GM12873 (cell line): ENCODE measurements around the gene SYNGAP1.

Experiments used
- TF ChIP-seq, protein P1 (sequence below): IDR thresholded peaks from 2 replicates; pipeline ENCODE4 v1.5.1; 2012; ENCODE audit warnings: low read depth, mild to moderate bottlenecking, moderate library complexity, low read length, control low read depth; ENCODE audit not compliant: insufficient read depth; ENCODE audit errors: missing control alignments

Gene SYNGAP1

DNA sequence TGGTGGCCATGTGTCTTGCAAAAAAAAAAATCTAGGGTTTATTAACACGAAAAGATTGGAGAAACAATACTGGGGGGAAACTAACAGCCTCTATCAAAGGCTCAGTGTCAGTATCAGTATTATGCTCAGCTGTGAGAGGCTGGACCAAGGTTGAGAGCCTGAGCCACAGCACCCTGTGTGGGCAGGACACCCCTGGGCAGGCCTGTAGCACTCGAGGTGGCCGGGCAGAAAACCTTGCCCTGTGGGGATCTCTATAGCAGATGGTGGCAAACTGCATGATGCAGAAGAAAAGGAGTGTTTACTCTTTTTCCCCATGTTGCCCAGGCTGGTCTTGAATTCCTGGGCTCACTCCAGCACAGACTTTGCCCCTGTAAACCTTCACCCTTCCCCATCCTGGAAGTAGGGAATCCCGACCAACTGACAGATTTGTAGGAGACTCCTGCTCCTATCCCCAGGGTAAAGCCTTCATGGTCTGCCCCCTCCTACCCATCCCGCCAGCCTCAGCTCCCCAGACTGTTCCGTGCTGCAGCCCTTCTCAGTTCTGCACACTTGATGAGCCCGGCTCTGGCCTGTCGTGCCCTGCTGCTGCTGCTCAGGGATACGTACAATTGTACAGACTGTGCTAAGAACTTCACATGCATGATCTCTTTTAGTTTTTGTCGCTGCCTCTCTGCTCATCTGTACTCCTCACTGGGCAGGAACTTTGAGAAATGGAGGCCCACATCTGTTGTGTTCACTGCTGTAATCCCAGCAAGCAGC, 36.3 kb upstream of the SYNGAP1 start:
- TF ChIP-seq, protein P1, sequence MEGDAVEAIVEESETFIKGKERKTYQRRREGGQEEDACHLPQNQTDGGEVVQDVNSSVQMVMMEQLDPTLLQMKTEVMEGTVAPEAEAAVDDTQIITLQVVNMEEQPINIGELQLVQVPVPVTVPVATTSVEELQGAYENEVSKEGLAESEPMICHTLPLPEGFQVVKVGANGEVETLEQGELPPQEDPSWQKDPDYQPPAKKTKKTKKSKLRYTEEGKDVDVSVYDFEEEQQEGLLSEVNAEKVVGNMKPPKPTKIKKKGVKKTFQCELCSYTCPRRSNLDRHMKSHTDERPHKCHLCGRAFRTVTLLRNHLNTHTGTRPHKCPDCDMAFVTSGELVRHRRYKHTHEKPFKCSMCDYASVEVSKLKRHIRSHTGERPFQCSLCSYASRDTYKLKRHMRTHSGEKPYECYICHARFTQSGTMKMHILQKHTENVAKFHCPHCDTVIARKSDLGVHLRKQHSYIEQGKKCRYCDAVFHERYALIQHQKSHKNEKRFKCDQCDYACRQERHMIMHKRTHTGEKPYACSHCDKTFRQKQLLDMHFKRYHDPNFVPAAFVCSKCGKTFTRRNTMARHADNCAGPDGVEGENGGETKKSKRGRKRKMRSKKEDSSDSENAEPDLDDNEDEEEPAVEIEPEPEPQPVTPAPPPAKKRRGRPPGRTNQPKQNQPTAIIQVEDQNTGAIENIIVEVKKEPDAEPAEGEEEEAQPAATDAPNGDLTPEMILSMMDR, result no peak

DNA sequence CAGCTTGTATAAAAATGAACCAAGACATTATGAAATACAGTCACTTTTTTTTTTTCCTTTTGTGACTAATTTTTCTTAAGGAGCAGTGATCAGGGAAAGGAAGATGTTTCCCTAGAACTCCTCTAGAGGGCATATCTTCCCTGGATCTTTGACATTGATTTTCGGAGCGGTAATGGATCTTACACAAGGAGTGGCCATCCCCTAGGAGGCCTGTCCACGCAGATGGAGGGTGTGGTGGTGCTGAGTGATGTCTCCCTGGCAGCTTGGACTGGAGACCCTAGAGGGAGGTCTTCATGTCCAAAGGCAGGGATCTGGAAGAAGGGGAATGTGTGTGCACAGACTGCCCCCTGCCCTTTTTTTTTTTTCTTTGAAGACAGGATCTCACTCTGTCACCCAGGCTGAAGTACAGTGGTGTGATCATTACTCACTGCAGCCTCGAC, 35.3 kb upstream of the SYNGAP1 start:
- TF ChIP-seq, protein P1, result peak; percentile 4

DNA sequence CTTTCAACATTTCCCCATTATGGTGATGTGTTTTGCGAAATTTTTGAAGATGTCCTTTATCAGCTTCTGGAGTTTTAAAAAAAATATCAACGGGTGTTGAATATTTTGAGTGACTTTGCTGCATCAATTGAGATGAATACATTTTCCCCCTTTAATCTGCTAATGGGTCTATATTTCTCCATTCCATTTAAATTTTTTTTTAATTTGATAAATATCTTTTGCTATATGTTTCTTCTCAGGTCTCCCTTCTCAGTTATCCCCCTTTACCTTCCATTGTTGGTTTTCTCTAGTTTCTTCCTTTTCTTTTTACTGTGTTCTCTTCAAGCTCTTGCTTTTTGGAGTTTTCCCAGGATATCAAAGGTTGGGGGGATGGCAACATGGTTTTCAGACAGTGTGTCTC, 29.7 kb upstream of the SYNGAP1 start:
- TF ChIP-seq, protein P1, result no peak

DNA sequence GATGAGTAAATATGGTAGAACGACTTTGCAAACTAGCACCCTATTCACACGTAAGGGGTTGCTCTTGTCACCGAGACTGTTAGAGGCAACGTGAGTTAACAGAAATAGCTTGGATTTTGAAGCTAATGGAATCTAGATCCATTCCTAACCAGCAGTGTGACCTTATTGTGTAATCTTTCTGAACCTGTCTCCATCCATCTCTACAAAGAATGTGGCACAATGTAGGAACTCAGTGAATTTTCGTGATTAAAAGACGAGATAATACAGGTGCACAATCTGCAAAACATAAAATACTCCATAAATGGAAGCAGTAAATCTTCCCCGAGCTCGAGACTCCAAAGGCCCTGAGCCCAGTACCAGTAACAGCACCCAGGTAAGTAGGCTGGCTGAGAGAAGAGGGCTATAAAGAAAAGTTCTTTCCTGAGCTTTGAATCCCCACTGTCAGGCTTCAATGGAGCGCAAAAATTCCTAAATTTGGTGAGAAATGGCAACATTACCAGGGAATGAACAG, 29.0 kb upstream of the SYNGAP1 start:
- TF ChIP-seq, protein P1, result no peak

DNA sequence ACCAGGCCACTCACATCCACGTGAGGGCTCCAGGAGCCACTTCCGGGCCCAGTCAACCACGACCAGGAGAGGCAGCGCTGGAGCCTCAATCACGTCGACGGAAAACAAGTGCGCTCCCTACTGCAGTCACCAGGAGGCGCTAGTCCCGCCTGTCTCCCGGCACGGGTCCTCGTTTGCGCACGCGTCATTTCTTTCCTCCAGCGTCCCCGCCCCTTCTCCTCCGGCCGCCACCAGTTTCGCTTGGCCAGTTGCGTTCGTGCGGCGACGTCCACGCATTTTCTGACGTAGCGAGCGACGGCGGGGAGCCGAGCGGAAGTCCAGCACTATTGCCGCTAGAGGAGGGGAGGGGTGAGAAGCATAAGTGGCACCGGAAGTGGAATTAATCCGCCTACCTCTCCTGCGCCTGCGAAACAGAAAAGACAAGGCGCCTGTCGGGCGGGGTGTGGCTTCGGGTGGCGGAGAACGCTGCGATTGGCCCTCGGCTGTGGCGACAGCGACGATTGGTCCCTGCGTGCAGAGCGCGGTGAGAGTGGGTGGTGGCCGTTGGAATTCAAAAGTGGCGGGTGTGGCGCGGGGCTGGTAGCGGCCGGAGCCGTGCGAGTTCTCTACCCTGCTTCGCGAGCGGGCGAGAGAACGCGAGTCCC, 28.5 kb upstream of the SYNGAP1 start, which contains the start of gene KIFC1:
Gene KIFC1, plus strand, starts transcription at position 546 of the 644 bp plus-strand sequence. CDS start 163 bp downstream, outside the sequence.
- TF ChIP-seq, protein P1, result peak; percentile 98

DNA sequence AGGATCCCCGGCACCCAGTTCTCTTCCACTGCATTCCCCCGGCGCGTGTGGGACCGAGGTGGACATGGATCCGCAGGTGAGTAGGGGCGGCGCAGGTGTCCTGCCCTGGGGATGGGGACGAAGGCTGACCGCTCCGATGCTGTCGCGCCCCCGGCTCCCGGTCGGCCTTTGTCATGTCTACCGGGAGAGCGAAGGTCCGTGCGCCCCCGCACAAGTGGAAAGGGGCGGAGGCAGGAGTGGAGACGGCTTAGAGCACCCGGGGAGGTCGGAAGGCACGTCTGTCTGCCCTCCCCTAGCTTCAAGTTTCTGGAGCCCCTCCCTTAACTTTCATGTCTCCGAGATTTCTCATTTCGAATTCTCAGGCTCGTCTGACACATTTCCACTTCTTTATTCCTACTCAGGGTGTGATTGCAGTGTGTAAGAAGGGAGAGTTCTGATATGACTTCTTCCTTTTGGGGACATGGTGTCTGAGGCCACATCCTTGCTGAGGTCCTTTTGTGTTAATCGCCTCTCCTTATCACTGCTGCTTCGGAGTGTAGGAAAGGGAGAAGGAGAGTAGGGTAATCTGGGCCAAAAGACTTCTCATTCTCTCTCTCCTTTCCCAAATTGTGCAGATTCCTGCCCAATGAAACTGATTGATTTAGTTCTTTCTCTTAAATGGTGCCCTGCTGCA, 27.8 kb upstream of the SYNGAP1 start:
- TF ChIP-seq, protein P1, result no peak

DNA sequence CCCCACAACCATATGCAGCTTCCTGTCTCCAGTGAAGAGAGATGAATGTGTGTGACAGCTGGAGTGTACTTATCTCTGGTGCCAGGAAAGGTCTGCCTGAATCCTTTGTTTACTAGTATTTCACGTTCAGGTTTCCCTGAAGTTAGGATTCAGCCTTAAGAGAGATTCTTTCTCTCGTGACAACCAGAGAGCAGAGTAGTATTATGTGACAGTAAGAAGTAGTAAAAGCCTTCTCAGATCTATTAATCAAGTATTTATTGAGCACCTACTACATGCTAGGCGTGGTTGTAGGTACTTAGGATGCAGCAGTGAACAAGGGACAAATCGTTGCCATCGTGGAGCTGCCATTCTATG, 27.3 kb upstream of the SYNGAP1 start:
- TF ChIP-seq, protein P1, result no peak
